Fibroblast of lung (primary cell): Measurements from ENCODE around the gene ROBO3. TPM values are rescaled to one million over a fixed set of nuclear protein-coding genes. Genes with fewer than 3 reads are reported as not detected.
A peak's percentile ranks its signal among the peaks of the same experiment; 100 is the strongest.

Source experiments
- DNase-seq, 2 donors: peaks; one replicate each; pipeline versions ENCODE4 v3.0.0 to v3.0.0-alpha.2; 2010; ENCODE audit warnings: low read depth in 2 of 2
- H2AFZ ChIP-seq: 2 replicates; pipeline ENCODE4 v1.5.1; 2012; ENCODE audit warnings: low read length, control low read depth, inconsistent platforms
- H3K27ac ChIP-seq: 2 replicates; pipeline ENCODE4 v1.5.1; 2011; ENCODE audit warnings: low read length, control low read depth; ENCODE audit not compliant: insufficient read depth
- H3K27me3 ChIP-seq: 2 replicates; pipeline ENCODE4 v1.5.1; 2011; ENCODE audit warnings: mild to moderate bottlenecking, low read length; ENCODE audit not compliant: control insufficient read depth, insufficient read depth
- H3K36me3 ChIP-seq: 2 replicates; pipeline ENCODE4 v1.5.1; 2011; ENCODE audit warnings: low read length; ENCODE audit not compliant: control insufficient read depth, insufficient read depth
- H3K4me1 ChIP-seq: 2 replicates; pipeline ENCODE4 v1.5.1; 2011; ENCODE audit warnings: low read length; ENCODE audit not compliant: control insufficient read depth, insufficient read depth; ENCODE audit errors: extremely low read depth
- H3K4me2 ChIP-seq: 2 replicates; pipeline ENCODE4 v1.5.1; 2011; ENCODE audit warnings: low read length, control low read depth; ENCODE audit not compliant: insufficient read depth; ENCODE audit errors: extremely low read depth
- H3K4me3 ChIP-seq, 4 experiments: fragments of 200-600 bp in 1 of 4; sonication (generic) in 1 of 4; replicated peaks in 1 of 4; 2 replicates each; pipeline ENCODE4 v1.5.1; 2011 to 2016; ENCODE audit warnings: low read length in 4 of 4, low read depth in 3 of 4, mild to moderate bottlenecking in 3 of 4, control low read depth in 2 of 4, inconsistent platforms in 1 of 4, mixed read lengths in 1 of 4; ENCODE audit not compliant: insufficient read depth in 1 of 4; ENCODE audit errors: control extremely low read depth in 1 of 4
- H3K79me2 ChIP-seq: 2 replicates; pipeline ENCODE4 v1.5.1; 2012; ENCODE audit warnings: mild to moderate bottlenecking, low read length, inconsistent platforms; ENCODE audit not compliant: control insufficient read depth, insufficient read depth
- H3K9ac ChIP-seq: 2 replicates; pipeline ENCODE4 v1.5.1; 2011; ENCODE audit warnings: mild to moderate bottlenecking, low read length, control low read depth; ENCODE audit not compliant: insufficient read depth
- H3K9me3 ChIP-seq: 2 replicates; pipeline ENCODE4 v1.5.1; 2012; ENCODE audit warnings: low read depth, low read length; ENCODE audit not compliant: control insufficient read depth, insufficient read depth
- H4K20me1 ChIP-seq: 2 replicates; pipeline ENCODE4 v1.5.1; 2011; ENCODE audit warnings: low read length; ENCODE audit not compliant: control insufficient read depth, insufficient read depth; ENCODE audit errors: extremely low read depth
- CTCF ChIP-seq, 2 donors: IDR thresholded peaks in 1 of 2; conservative IDR thresholded peaks in 1 of 2; 1 replicate in 1 of 2; 2 replicates in 1 of 2; pipeline ENCODE4 v1.5.1; 2011 to 2012; ENCODE audit warnings: low read length in 2 of 2, control low read depth in 1 of 2, inconsistent platforms in 1 of 2, low read depth in 1 of 2, mild to moderate bottlenecking in 1 of 2
- EZH2 ChIP-seq: IDR thresholded peaks from 2 replicates; pipeline ENCODE4 v1.5.1; 2012; ENCODE audit warnings: low read length, control low read depth, mild to moderate bottlenecking; ENCODE audit errors: missing control alignments
- polyA plus RNA-seq, 2 donors: library from polyadenylated mRNA; depleted of rRNA in 1 of 2; stranded (reverse) in 1 of 2; unstranded in 1 of 2; fragments of >200 nt; gene quantifications; 2 replicates each; pipeline ENCODE4 v1.2.1, GENCODE V29; 2011 to 2012; ENCODE audit warnings: missing spikeins in 1 of 2
- total RNA-seq: library from RNA; depleted of rRNA; stranded (reverse); fragments of >200 nt; gene quantifications from 2 replicates; pipeline ENCODE4 v1.2.1, GENCODE V29; 2014

The ROBO3 gene
- total and polyA plus RNA-seq, 2 donors (not counting 1 experiment from before 2014, with no cell fraction given), result 7.2 to 25.4 TPM

- no peaks in the 10 kb centered on the region for H4K20me1 ChIP-seq
- H3K36me3 ChIP-seq, result no peaks in the 10 kb centered on the region
- TF ChIP-seq CTCF (conservative IDR thresholded peaks at IDR 0.05 in 1 of 2, IDR thresholded peaks at IDR 0.05 in 1 of 2; ENCODE audit: low read depth in 1 of 2, low read length in 2 of 2) (peak in 1 of 2 donors; percentile 18), EZH2 (no peak)
- H3K79me2 ChIP-seq, result no peaks in the 10 kb centered on the region
- no peak overlapping the region for H3K9ac ChIP-seq
- H3K4me1 ChIP-seq, result peaks cover 42% of the 10 kb centered on the region
- H3K9me3 ChIP-seq, result no peaks in the 10 kb centered on the region
- H3K4me3 ChIP-seq, result no peak overlapping the region
- DNase-seq, result peak; percentile 92 to 94
- H3K27ac ChIP-seq, result peak overlapping the region; percentile 96
- peak overlapping the region; percentile 58 for H3K4me2 ChIP-seq
- no peaks in the 10 kb centered on the region for H3K27me3 ChIP-seq
- H2AFZ ChIP-seq, result peak overlapping the region; percentile 73
Measured at GRCh38 chr11:124898263-124898680, 33.0 kb downstream of the ROBO3 start.

- peak overlapping the region; percentile 96 for H3K27ac ChIP-seq
- H3K4me1 ChIP-seq, result peaks cover 42% of the 10 kb centered on the region
- H3K27me3 ChIP-seq, result no peaks in the 10 kb centered on the region
- peak overlapping the region; percentile 73 for H2AFZ ChIP-seq
- H3K4me2 ChIP-seq, result peak overlapping the region; percentile 58
- H3K4me3 ChIP-seq, result no peak overlapping the region
- no peaks in the 10 kb centered on the region for H3K79me2 ChIP-seq
- DNase-seq, result peak in 1 of 2 donors; percentile 79
- H3K36me3 ChIP-seq, result no peaks in the 10 kb centered on the region
- H3K9me3 ChIP-seq, result no peaks in the 10 kb centered on the region
- H3K9ac ChIP-seq, result peak overlapping the region; percentile 43
- no peaks in the 10 kb centered on the region for H4K20me1 ChIP-seq
- TF ChIP-seq EZH2 (no peak), CTCF (conservative IDR thresholded peaks at IDR 0.05 in 1 of 2, IDR thresholded peaks at IDR 0.05 in 1 of 2; ENCODE audit: low read depth in 1 of 2, low read length in 2 of 2) (no peak)
Measured at GRCh38 chr11:124898711-124899110, 33.5 kb downstream of the ROBO3 start.

GRCh38 chr11:124899383-124900145, 34.3 kb downstream of the ROBO3 start:
- no peak overlapping the region for H2AFZ ChIP-seq

More at GRCh38 chr11:124899383-124900145, 34.3 kb downstream of the ROBO3 start:
- Histone ChIP-seq H3K79me2 (no peaks in the 10 kb centered on the region), H3K9me3 (no peaks in the 10 kb centered on the region), H3K27me3 (no peaks in the 10 kb centered on the region), H3K4me3 (no peak overlapping the region), H3K36me3 (no peaks in the 10 kb centered on the region), H3K4me1 (peaks cover 42% of the 10 kb centered on the region), H3K9ac (no peak overlapping the region), H3K27ac (peak overlapping the region; percentile 96), H3K4me2 (no peak overlapping the region), H4K20me1 (no peaks in the 10 kb centered on the region)
- DNase-seq, result no peak
- TF ChIP-seq EZH2 (no peak), CTCF (conservative IDR thresholded peaks at IDR 0.05 in 1 of 2, IDR thresholded peaks at IDR 0.05 in 1 of 2; ENCODE audit: low read depth in 1 of 2, low read length in 2 of 2) (no peak)
